ENCODE results near the gene RASGRF2. TPM values are rescaled to one million over a fixed set of nuclear protein-coding genes. Genes with fewer than 3 reads are reported as not detected.

RASGRF2 gene
- polyA plus RNA-seq, 3 donors = 1.8 to 2.4 (median 2.1) TPM

DNA sequence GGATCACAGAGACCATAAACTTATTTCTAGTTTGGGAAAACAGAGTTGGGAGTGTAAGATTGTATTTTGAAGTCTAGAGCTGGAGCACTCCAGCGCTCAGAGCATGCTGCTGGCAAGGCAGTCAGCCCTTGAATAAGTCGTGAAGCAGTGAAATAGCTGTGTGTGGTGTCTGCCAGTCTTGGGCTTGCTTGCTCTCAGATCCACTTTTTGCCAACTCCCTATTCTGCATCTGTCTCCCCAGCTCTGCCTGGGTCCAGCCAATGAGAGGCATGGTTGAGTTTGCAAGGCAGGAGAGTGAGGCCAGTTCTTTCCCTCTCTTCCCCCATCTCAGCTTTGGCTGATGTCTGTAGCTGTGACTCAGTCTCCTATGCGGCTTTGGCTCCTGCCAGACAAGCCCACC lies 23.3 kb upstream of the RASGRF2 start:
- DNase-seq (ENCODE audit: extremely low read depth in 1 of 11, low read depth in 9 of 11, low spot score in 4 of 11) = no peak

DNA sequence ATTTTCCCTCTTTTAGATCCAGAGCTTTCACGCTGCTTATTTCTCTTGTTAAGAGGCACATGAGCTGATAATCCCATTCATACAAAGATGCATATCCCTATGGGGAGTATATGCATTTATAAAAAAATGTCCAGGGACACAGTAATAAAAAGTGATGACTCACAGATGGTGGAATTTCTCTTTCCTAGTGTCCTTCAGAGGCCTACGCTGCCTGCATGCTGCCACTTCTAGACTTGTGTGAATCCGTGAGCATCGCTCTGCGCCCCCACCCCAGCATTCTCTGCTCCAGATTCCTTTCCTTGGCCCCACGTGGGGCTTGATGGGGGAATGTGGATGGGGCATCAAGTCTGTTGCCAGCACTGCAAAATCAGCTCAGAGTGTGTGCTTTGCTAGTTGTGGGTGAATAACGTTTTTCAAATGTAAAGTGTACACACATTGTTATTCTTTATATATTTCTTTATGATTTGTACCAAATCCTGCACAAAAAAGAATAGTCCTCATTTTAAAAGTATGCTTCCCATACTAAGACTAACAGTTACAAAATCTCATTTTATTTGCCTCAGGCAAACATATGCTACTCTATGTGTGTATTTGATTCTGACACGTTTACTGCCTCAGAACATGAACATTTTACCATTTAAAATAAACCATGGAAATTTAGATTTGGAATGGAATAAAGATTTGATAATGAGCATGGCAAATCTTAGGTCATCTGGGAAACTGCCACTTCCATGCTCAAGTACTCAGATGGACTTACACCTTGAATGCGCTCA lies 22.4 kb upstream of the RASGRF2 start:
- DNase-seq (ENCODE audit: extremely low read depth in 1 of 11, low read depth in 9 of 11, low spot score in 4 of 11) = peak in 2 of 11 donors; percentile 30 to 59

DNA sequence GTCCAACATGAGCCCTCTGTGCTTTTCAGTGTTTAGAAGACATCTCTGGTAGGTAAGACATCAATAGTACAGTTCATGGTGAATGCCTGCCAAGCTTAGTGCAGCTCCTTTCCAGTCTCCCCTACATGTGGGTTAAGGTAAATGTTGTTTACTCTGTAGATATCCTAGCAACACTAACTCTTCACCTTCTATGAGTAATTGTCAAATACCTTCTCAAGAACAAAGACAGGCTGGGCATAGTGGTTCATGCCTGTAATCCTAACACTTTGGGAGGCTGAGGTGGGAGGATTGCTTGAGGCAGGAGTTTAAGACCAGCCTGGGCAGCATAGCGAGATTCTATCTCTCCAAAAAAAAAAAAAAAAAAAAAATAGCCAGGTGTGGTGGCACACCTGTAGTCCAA lies 18.7 kb upstream of the RASGRF2 start:
- no peak for DNase-seq (ENCODE audit: extremely low read depth in 1 of 11, low read depth in 9 of 11, low spot score in 4 of 11)

DNA sequence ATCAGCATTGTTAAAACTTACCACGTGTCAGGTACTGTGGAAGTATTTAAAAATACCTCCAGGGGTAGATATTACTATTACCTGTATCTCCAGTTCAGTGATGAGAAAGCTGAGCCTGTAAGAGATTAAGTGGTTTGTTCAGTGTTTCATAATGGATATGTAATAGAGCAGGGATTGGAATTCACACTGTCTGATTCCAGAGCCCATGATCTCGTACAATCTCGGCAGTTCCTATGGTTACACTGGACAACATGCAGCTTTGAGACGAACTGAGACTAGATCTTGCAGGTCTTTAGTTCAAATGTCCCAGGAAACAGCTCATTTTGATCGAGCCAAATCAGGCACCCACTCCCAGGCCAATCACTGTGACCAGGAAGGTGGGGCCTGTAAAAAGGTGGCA lies 8.8 kb upstream of the RASGRF2 start:
- no peak for DNase-seq (ENCODE audit: extremely low read depth in 1 of 11, low read depth in 9 of 11, low spot score in 4 of 11)

DNA sequence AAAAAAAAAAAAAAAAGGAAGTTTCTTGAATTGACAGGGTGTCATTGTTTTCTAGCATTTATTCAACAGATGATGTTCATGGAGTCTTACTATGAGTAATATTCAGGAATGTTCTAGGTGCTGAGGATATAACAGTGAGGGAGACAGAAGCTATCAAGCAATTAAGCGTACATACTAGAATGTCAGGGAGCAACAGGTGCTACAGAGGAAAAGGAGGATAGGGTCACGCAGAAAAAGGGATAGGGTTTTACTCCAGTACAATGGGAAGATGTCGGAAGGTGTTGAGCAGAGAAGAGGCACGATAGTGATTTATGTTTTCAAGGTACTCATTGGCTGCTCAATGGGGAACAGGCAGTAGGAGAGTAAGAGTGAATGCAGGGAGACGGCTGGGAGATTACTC lies 6.6 kb upstream of the RASGRF2 start:
- DNase-seq (ENCODE audit: extremely low read depth in 1 of 11, low read depth in 9 of 11, low spot score in 4 of 11) = no peak

DNA sequence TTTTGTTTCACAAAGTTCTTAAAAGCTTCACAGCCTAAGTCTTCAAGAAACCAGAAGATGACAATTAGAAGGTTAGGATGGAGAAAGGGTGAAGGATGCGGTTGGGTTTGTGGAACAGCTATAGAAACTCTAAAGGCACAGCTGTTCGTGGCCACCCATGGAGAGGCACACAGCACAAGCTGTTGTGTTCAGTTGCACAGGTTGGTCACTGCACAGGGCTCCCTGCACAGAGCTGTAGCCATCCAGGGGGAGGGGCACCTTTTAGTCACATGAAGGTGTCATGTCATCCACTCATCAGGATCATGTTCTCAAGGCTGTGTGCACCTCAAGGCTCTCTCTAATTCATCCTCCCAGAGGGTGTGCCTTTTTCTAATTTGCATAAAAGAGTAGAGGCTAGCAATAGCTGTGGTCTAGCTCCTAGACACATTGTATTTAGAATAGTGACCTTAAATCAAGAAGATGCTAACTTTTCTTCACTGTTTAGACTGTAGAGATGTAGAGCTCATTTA lies 5.0 kb upstream of the RASGRF2 start:
- DNase-seq (ENCODE audit: extremely low read depth in 1 of 11, low read depth in 9 of 11, low spot score in 4 of 11) = no peak

DNA sequence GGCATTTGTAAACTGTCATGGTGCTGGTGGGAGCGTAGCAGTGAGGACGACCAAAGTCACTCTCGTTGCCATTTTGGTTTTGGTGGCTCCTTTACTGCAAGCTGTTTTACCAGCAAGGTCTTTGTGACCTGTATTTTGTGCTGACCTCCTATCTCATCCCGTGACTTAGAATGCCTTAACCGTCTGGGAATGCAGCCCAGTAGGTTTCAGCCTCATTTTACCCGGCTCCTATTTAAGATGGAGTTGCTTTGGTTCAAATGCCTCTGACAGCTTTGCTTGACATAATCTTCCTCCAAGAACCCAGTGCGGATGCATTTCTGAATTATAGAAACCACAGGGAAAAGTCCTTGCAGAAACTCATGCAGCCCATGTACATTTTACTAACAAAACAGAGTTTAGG lies 3.9 kb upstream of the RASGRF2 start:
- no peak for DNase-seq (ENCODE audit: extremely low read depth in 1 of 11, low read depth in 9 of 11, low spot score in 4 of 11)

DNA sequence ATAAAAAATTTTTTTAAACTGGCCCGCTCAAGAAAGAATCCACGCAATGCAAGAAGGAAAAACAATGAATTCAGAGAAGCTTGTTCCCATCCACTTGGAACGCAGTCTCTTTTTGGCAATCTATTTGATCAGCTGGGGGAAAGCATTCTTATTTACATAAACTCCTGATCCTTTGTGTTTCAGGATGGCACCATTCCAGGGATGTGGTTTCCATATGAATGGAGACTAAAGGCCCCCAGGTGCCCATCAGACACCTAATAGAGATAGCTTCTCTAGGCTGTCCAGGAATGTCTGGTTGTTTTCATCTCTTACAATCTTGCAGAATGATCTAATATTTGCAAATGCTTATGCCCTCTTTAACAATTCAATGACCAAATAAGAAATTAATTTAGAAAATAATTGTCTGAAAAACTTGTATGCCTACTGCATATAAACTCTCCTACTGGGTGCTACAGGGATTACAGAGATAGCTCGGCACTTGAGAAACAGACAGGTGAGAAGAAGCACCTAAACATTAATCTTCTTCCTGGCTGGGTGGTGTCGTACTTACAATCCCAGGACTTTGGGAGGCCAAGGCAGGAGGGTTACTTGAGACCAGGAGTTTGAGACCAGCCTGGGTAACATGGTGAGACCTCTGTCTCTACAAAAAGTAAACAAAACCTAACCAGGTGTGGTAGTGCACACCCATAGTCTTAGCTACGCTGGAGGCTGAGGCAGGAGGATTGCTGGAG lies 3.0 kb upstream of the RASGRF2 start:
- no peak for DNase-seq (ENCODE audit: extremely low read depth in 1 of 11, low read depth in 9 of 11, low spot score in 4 of 11)

DNA sequence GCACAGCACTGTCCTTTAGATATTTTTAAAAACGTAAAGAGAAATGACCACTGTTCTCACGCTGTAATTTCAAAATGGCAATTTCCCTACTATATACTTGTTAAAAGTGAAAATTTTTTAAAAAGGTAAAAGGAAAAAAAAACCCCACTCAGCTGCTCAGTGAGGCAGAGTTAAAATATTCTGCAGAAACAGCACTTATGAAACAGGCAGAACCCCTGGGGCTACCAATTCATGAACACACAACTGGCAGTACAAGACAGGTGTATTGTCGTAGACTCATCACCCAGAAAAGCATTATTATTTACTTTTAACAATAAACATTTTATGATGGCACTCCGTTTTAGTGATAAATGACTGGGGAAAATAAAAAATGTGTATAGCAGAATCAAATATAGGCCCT lies 1.5 kb upstream of the RASGRF2 start:
- DNase-seq (ENCODE audit: extremely low read depth in 1 of 11, low read depth in 9 of 11, low spot score in 4 of 11) = no peak

DNA sequence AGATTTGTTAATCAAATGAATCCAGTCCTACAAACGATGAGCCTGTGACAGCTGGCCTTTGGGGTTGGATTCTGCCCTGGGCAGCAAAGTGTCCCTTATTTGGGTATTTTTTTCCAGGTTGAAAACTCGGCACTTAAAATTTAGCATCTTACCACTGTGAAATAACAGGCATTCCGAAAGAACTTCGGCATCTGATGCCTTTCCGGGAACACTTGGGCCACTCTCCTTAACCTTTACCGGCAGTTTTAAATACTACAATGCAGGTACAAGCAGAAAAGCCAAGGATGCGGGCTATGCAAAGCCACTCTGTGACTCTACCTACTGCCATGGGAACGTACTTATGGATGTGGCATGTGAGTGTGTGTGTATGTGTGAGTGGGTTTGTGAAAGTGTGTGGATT lies 1.0 kb upstream of the RASGRF2 start:
- DNase-seq (ENCODE audit: extremely low read depth in 1 of 11, low read depth in 9 of 11, low spot score in 4 of 11) = no peak

DNA sequence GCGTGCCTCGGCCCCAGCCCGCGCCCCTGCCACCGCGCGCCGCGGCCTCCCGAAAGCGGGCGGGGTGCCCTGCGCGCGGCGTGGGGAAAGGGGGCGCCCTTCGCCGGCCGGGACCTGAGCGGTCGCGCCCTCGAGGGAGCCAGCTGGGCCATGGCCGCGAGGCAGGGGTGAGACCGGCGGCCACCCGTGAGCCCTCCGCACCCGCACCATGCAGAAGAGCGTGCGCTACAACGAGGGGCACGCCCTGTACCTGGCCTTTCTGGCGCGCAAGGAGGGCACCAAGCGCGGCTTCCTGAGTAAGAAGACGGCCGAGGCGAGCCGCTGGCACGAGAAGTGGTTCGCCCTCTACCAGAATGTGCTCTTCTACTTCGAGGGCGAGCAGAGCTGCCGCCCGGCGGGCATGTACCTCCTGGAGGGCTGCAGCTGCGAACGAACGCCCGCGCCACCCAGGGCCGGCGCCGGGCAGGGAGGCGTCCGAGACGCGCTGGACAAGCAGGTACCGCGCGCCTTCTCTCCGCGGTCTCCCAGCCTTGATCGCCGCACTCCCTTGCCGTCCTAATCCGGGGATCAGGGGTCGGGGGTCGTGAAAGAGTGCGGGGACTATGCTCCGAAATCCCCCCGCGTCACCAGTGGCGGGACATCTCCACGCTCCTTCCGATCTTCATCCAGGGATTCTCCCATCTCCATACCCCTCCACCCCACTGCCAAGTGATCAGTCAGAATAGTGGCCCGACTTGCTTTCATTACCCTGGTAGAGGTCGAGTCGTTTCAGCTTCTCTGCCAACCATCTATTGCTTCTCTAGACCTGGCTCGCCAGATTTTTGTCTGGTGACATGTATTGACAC lies 590 bp downstream of the RASGRF2 start:
- no peak for DNase-seq (ENCODE audit: extremely low read depth in 1 of 11, low read depth in 9 of 11, low spot score in 4 of 11)

DNA sequence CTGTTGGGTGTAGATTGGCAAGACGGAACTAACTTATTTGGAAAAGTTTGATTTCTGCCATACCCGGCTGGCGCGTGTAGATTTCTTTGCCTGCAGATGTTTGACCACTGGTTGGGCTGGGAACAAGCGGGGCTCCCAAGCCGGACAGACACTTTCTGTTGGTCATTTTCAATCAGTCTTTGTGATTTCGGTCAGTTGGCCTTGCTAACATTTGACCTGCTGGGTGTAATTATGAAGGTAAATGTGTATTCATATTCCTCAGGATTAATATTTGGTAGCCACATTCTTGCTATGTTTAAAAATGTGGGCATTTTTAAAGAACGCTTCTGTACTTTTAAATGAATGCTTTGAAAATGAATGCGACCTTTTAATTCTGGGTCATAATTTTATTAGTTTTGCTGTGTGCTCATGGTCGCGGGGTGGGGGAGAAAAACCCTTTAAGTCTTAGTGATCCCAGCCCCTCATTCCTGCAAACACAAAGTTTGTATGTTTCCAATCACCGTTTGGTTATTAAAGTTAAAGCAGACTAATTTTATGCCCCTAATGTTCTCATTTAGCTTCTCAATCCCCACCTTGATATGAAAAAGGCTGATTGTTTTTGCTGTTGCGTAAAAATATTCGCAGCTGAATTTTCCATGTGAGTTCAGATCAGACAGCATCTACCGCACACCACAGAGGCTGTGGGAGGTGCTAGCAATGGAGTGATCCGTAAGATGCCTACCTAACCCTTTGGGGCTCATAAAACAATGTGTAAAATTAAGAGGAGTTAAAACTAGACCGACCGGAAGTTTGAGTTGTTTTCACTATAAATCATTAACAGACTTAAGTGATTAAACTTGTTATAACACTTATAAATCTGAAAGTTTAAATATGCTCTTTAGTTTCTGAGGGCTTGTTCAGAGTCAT lies 1.5 kb downstream of the RASGRF2 start:
- no peak for DNase-seq (ENCODE audit: extremely low read depth in 1 of 11, low read depth in 9 of 11, low spot score in 4 of 11)

DNA sequence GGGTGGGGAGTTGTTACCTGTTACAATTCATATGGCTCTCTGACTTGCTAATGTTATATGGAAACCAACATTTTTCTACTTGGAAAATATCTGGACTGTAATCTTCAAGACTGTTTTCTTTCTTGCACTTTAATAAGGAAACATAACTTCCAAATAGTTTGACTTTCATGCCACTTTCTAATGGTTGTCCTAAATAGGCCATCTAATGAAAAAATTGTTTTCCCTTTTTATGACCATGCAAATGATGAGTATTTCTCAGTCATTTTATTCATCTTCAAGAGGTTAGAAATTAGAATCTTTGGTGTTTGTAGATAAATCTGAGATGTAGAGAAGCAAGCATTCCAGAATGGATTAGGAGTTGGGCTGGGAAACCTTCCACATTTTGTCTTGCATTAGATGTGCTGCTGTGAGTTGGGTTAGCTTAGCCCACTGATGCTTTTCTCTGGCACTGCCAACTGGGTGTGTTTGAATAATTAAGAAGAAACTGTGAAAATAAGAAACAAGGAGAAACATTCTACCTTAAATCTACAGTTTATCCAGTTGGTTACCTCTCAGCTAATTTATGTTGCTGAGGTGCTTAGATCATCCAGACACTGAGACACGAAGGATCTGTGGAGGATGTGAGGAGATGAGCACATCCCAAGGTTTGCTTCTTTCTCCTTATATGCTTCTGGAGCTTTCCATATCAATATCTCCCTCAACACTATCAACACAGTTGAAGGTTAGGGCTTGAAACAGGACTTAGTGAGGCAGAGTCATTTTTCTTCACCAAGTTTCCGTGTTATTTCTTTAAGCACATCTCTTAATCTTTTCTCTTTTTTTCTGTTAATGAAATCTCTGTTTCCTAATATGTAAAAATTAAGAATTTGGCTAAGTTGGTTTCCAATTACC lies 2.7 kb downstream of the RASGRF2 start:
- no peak for DNase-seq (ENCODE audit: extremely low read depth in 1 of 11, low read depth in 9 of 11, low spot score in 4 of 11)

DNA sequence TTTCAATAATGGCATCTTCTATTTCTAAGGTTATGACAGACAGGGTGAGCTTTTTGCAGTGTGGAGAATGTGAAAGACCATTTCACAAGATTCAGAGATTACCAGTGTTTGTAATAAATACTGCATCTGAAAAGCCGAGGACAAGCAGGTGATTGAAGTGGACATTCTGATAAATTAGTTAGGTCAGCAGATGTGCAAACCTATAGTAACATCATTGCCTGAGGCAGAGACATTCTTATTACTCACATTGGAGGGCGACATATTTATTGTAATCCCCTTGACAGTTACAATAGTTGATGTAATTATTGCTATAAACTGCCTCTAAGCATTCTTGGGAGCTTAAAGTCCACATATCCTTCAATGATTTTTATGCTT lies 3.3 kb downstream of the RASGRF2 start:
- DNase-seq (ENCODE audit: extremely low read depth in 1 of 11, low read depth in 9 of 11, low spot score in 4 of 11) = no peak

DNA sequence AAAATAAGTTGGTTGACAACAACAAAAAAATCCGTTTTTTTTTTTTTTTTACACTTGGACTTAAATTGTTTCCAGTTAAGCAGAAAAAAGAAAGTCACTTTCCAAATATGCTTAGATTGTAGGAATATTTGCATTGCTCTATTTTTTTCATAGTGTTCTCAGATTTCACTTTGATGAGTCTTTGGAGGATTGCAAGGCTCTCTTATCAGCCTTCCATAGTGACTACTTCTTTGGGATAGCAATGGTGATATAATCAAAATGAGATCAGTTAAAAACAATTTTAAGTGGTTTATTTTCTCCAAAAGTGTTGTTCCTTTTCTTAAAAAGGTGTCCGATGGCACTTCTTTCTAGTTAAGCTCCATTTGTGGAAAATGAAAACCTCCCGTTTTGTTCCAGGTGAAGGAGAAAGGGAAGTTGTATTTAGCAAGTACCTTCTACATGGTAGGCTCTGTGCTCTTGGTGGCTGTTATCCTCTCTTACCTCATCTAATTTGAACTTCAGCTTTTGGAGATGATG lies 3.9 kb downstream of the RASGRF2 start:
- no peak for DNase-seq (ENCODE audit: extremely low read depth in 1 of 11, low read depth in 9 of 11, low spot score in 4 of 11)

DNA sequence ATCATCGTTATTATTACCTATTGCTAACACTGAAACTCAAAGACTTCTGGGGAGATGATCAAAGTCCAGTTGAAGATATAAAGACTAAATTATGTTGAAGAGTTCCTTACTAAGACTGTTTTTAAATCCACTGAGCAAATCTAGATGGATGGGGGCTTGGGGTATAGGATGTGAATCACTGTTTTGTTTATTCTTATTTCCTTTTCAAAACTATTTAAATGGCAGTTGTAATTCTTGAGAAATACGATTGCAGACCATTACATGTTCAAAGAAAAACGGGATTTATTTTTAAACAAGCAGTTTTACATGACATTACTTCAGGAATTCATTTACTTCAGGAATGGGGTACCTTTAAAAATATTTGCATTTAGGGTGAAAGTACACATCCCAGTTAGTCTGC lies 4.3 kb downstream of the RASGRF2 start:
- no peak for DNase-seq (ENCODE audit: extremely low read depth in 1 of 11, low read depth in 9 of 11, low spot score in 4 of 11)

DNA sequence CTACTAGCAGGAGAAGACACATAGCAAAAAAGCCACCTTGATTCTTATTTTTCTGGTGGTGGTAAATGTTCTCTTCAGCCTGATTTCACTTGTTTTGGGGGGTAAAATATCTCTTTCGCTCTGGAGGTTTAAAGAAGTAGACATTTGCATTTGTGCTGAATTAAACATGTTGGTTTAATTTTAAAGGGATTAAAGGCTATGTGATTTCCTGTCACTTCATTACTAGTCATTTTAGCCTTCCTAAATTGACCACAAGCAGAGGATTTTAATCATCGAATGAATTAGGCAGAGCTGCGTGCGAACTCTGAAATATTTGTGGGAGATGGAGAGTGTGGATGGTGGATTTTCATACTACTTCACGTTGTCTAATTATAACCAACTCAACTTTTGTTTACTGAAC lies 4.8 kb downstream of the RASGRF2 start:
- DNase-seq (ENCODE audit: extremely low read depth in 1 of 11, low read depth in 9 of 11, low spot score in 4 of 11) = no peak

Measured in renal cortex interstitium (tissue), 11 donors.